NCI-H1105 treated with DMSO at 0.1 percent for 48 hours (cell line): ENCODE measurements around the gene COLEC12.

Experiments
- DNase-seq: peaks from one replicate; lab custom pipeline; 2025; lab: John Stamatoyannopoulos, UW

Gene COLEC12

GRCh38 chr18:500632-501405 lies at the start of gene COLEC12:
Gene COLEC12 (minus strand): TSS chr18:500701. CDS start chr18:500514, 187 bp downstream.
- DNase-seq, result no peak

- DNase-seq, result no peak
Observed at GRCh38 chr18:549967-550366, 49.5 kb upstream of the COLEC12 start.

GRCh38 chr18:543447-544078 lies 43.1 kb upstream of the COLEC12 start:
- no peak for DNase-seq

- no peak for DNase-seq
Observed at GRCh38 chr18:533995-534601, 33.6 kb upstream of the COLEC12 start.

GRCh38 chr18:532632-533031 lies 32.1 kb upstream of the COLEC12 start:
- no peak for DNase-seq

GRCh38 chr18:532018-532417 lies 31.5 kb upstream of the COLEC12 start:
- DNase-seq, result no peak

- no peak for DNase-seq
Observed at GRCh38 chr18:527146-527545, 26.6 kb upstream of the COLEC12 start.

- no peak for DNase-seq
Observed at GRCh38 chr18:526681-527080, 26.2 kb upstream of the COLEC12 start.

GRCh38 chr18:525036-525797 lies 24.7 kb upstream of the COLEC12 start:
- DNase-seq, result no peak

GRCh38 chr18:524466-524865 lies 24.0 kb upstream of the COLEC12 start:
- no peak for DNase-seq

GRCh38 chr18:523561-523960 lies 23.1 kb upstream of the COLEC12 start:
- DNase-seq, result no peak

- no peak for DNase-seq
Observed at GRCh38 chr18:519019-519879, 18.7 kb upstream of the COLEC12 start.

- no peak for DNase-seq
Observed at GRCh38 chr18:518081-518480, 17.6 kb upstream of the COLEC12 start.

GRCh38 chr18:515838-516237 lies 15.3 kb upstream of the COLEC12 start:
- no peak for DNase-seq

GRCh38 chr18:515156-515815 lies 14.8 kb upstream of the COLEC12 start:
- no peak for DNase-seq

GRCh38 chr18:513826-514530 lies 13.5 kb upstream of the COLEC12 start:
- DNase-seq, result no peak

- no peak for DNase-seq
Observed at GRCh38 chr18:512957-513356, 12.5 kb upstream of the COLEC12 start.

GRCh38 chr18:508835-509234 lies 8.3 kb upstream of the COLEC12 start:
- no peak for DNase-seq

GRCh38 chr18:507636-508035 lies 7.1 kb upstream of the COLEC12 start:
- no peak for DNase-seq

GRCh38 chr18:506801-507200 lies 6.3 kb upstream of the COLEC12 start:
- no peak for DNase-seq
